Sigmoid colon (tissue), 7 donors: ENCODE measurements around the gene CTNNA1. TPM values are rescaled to one million over a fixed set of nuclear protein-coding genes. Genes with fewer than 3 reads are reported as not detected.

Experiments
- DNase-seq: peaks from one replicate; pipeline ENCODE4 v3.0.0-alpha.2; 2019
- H3K27ac ChIP-seq, 4 donors: fragments of 200-600 bp; sonication (generic); one replicate each; pipeline ENCODE4 v1.5.1; 2016 to 2019; ENCODE audit warnings: mild to moderate bottlenecking in 1 of 4
- H3K27me3 ChIP-seq, 3 donors: fragments of 200-600 bp; sonication (generic); one replicate each; pipeline ENCODE4 v1.5.1; 2019; ENCODE audit warnings: mild to moderate bottlenecking in 1 of 3
- H3K36me3 ChIP-seq, 4 donors: fragments of 200-600 bp; sonication (generic); one replicate each; pipeline ENCODE4 v1.5.1; 2016 to 2019
- H3K4me1 ChIP-seq, 4 donors: fragments of 200-600 bp; sonication (generic); one replicate each; pipeline ENCODE4 v1.5.1; 2017 to 2019
- H3K4me3 ChIP-seq, 4 donors: fragments of 200-600 bp; sonication (generic); one replicate each; pipeline ENCODE4 v1.5.1; 2017 to 2019; ENCODE audit warnings: mild to moderate bottlenecking in 2 of 4, moderate library complexity in 1 of 4
- H3K9me3 ChIP-seq, 4 donors: fragments of 200-600 bp in 3 of 4; sonication (generic) in 3 of 4; one replicate each; pipeline versions ENCODE4 v1.5.1 to v1.6.1; 2013 to 2019
- EP300 ChIP-seq, 4 donors: sonication (generic); formaldehyde crosslinking; IDR thresholded peaks; one replicate each; pipeline ENCODE4 v1.6.1; 2017; ENCODE audit warnings: antibody characterized with exemption in 4 of 4
- POLR2A ChIP-seq, 2 donors: fragments of 450-650 bp; IDR thresholded peaks; one replicate each; pipeline ENCODE4 v1.6.1; 2016; ENCODE audit warnings: antibody characterized with exemption in 2 of 2, mild to moderate bottlenecking in 2 of 2, moderate library complexity in 2 of 2
- POLR2AphosphoS5 ChIP-seq, 4 donors: sonication (generic); formaldehyde crosslinking; IDR thresholded peaks; one replicate each; pipeline ENCODE4 v1.6.1; 2017; ENCODE audit warnings: antibody characterized with exemption in 4 of 4
- WGBS, 2 donors: extraction: QIAGEN DNeasy Blood & Tissue Kit; methylation state at CpG; one replicate each; pipeline ENCODE4 v1.1.7; 2013; 5-methylcytosine and 5-hydroxymethylcytosine counted together
- intact Hi-C: fragments of 100-400 bp; cut with DNase I; formaldehyde crosslinking; loops from one replicate; pipeline ENCODE4 v1.15.1; 2023
- polyA plus RNA-seq, 3 donors: library from polyadenylated mRNA; stranded (reverse); fragments of 200-250 nt; gene quantifications; one replicate each; pipeline ENCODE4 v1.2.3, GENCODE V29; 2013
- total RNA-seq, 4 donors: library from RNA; depleted of rRNA; stranded (reverse); fragments of >200 nt; gene quantifications; one replicate each; pipeline ENCODE4 v1.1.0, GENCODE V29; 2016
- TF ChIP-seq, protein P1 (sequence below), 4 experiments: fragments of 450-650 bp in 3 of 4; fragments of 200-600 bp in 1 of 4; IDR thresholded peaks; one replicate each; pipeline ENCODE4 v1.5.1; 2016 to 2019; ENCODE audit warnings: antibody characterized with exemption in 4 of 4, mild to moderate bottlenecking in 3 of 4, moderate library complexity in 2 of 4
- donor health status: healthy with polysubstance abuse.
- donor health status: Bipolar disorder and iron deficiency.
- donor health status: healthy.

Gene CTNNA1
- total and polyA plus RNA-seq, 7 donors, result 163 to 256 (median 188) TPM

DNA sequence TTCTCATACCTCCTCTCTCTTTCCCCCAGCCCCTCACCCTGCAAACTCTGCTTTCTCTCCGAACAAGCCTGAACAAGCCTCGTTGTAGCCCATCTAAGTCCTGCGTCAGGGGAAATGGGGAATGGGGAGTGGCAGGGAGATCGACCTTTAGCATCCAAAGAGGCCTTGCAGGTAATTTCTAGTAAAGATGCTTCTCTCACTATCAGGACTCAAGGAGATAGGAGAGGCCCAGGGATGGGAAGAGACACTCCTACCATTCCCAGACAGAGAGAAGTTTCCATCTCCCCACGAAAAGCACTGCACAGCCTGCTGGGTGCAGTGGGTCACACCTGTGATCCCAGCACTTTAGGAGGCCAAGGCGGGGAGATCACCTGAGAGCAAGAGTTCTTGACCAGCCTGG is 44.4 kb upstream of the CTNNA1 start:
- Histone ChIP-seq H3K36me3 (no peaks in the 10 kb centered on the region), H3K9me3 (no peaks in the 10 kb centered on the region), H3K4me3 (no peak overlapping the region), H3K4me1 (no peaks in the 10 kb centered on the region), H3K27me3 (no peaks in the 10 kb centered on the region), H3K27ac (no peak overlapping the region)
- TF ChIP-seq POLR2AphosphoS5 (IDR thresholded peaks at IDR 0.05), result no peak
- no peak for TF ChIP-seq POLR2A (IDR thresholded peaks at IDR 0.05)
- no peak for TF ChIP-seq EP300 (IDR thresholded peaks at IDR 0.05)
- TF ChIP-seq, protein P1, sequence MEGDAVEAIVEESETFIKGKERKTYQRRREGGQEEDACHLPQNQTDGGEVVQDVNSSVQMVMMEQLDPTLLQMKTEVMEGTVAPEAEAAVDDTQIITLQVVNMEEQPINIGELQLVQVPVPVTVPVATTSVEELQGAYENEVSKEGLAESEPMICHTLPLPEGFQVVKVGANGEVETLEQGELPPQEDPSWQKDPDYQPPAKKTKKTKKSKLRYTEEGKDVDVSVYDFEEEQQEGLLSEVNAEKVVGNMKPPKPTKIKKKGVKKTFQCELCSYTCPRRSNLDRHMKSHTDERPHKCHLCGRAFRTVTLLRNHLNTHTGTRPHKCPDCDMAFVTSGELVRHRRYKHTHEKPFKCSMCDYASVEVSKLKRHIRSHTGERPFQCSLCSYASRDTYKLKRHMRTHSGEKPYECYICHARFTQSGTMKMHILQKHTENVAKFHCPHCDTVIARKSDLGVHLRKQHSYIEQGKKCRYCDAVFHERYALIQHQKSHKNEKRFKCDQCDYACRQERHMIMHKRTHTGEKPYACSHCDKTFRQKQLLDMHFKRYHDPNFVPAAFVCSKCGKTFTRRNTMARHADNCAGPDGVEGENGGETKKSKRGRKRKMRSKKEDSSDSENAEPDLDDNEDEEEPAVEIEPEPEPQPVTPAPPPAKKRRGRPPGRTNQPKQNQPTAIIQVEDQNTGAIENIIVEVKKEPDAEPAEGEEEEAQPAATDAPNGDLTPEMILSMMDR (IDR thresholded peaks at IDR 0.05), result no peak
- intact Hi-C loops, result no loop called here
- DNase-seq, result no peak
- 71 to 76% methylated on average over 6 of the region's 6 CpGs for WGBS, 2 donors

- 84 to 90% methylated on average over 9 of the region's 9 CpGs for WGBS, 2 donors
- Histone ChIP-seq H3K4me1 (no peaks in the 10 kb centered on the region), H3K4me3 (no peak overlapping the region), H3K27me3 (no peaks in the 10 kb centered on the region), H3K36me3 (no peaks in the 10 kb centered on the region), H3K9me3 (no peaks in the 10 kb centered on the region), H3K27ac (no peak overlapping the region)
- TF ChIP-seq POLR2A (IDR thresholded peaks at IDR 0.05), result no peak
- TF ChIP-seq EP300 (IDR thresholded peaks at IDR 0.05), result no peak
- TF ChIP-seq, protein P1 (IDR thresholded peaks at IDR 0.05), result no peak
- no peak for TF ChIP-seq POLR2AphosphoS5 (IDR thresholded peaks at IDR 0.05)
- DNase-seq, result no peak
- intact Hi-C loops, result no loop called here
Measured at GRCh38 chr5:138709202-138709601, 44.0 kb upstream of the CTNNA1 start.

DNA sequence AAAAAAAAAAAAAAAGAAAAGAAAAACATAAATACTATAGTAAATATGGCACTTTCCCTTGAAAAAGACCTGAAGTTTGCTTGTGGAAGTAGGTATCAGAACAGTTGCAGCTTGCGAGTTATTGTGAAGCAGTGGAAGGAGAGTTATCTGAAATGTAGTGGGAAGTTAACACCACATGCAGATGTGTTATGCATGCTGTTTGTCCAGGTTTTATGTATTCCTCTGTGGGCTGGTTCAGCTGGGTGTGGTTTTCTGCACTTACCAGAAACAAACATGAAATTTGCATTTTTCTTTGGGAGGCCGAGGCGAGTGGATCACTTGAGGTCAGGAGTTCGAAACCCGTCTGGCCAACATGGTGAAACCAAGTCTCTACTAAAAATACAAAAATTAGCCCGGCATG is 42.1 kb upstream of the CTNNA1 start:
- no peak for DNase-seq
- WGBS, 2 donors, result 82 to 89% methylated on average over 6 of the region's 6 CpGs
- intact Hi-C loops, result no loop called here
- Histone ChIP-seq H3K4me1 (peaks cover 0 to under 1% (median 0%) of the 10 kb centered on the region in 4 donors), H3K27me3 (no peaks in the 10 kb centered on the region), H3K27ac (no peak overlapping the region), H3K4me3 (no peak overlapping the region), H3K9me3 (no peaks in the 10 kb centered on the region), H3K36me3 (no peaks in the 10 kb centered on the region)
- TF ChIP-seq EP300 (IDR thresholded peaks at IDR 0.05) (no peak), POLR2AphosphoS5 (IDR thresholded peaks at IDR 0.05) (no peak), POLR2A (IDR thresholded peaks at IDR 0.05) (no peak)
- TF ChIP-seq, protein P1 (IDR thresholded peaks at IDR 0.05), result no peak

GRCh38 chr5:138711811-138712210 is 41.4 kb upstream of the CTNNA1 start:
- TF ChIP-seq POLR2AphosphoS5 (IDR thresholded peaks at IDR 0.05) (no peak), EP300 (IDR thresholded peaks at IDR 0.05) (no peak), POLR2A (IDR thresholded peaks at IDR 0.05) (no peak)
- TF ChIP-seq, protein P1 (IDR thresholded peaks at IDR 0.05), result no peak
- H3K4me3 ChIP-seq, result no peak overlapping the region
- H3K27ac ChIP-seq, result no peak overlapping the region
- H3K27me3 ChIP-seq, result no peaks in the 10 kb centered on the region
- H3K36me3 ChIP-seq, result no peaks in the 10 kb centered on the region
- intact Hi-C loops, result no loop called here
- no peak for DNase-seq
- H3K9me3 ChIP-seq, result no peaks in the 10 kb centered on the region
- WGBS, 2 donors, result 75 to 80% methylated on average over 3 of the region's 3 CpGs
- peaks cover 0 to 7% (median 4%) of the 10 kb centered on the region in 4 donors for H3K4me1 ChIP-seq

DNA sequence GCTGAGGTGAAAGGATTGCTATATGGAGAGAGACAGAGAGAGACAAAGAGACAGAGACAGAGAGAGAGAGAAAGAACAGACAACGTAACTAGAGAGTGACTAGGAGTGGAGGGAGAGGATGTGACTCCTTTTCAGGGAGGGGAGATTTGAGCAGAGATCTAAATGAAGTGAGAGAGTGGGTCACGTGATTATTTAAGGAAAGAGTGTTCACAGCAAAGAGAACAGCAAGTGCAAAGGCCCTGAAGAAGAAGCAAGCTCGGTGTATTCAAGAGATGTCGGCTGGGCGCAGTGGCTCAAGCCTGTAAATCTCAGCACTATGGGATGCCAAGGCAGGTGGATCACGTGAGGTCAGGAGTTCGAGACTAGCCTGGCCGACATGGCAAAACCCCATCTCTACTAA is 40.9 kb upstream of the CTNNA1 start:
- Histone ChIP-seq H3K27me3 (no peaks in the 10 kb centered on the region), H3K4me1 (peaks cover 0 to 11% (median 5%) of the 10 kb centered on the region in 4 donors), H3K4me3 (no peak overlapping the region), H3K9me3 (no peaks in the 10 kb centered on the region), H3K27ac (no peak overlapping the region), H3K36me3 (no peaks in the 10 kb centered on the region)
- TF ChIP-seq POLR2AphosphoS5 (IDR thresholded peaks at IDR 0.05) (no peak), EP300 (IDR thresholded peaks at IDR 0.05) (no peak), POLR2A (IDR thresholded peaks at IDR 0.05) (no peak)
- TF ChIP-seq, protein P1 (IDR thresholded peaks at IDR 0.05), result no peak
- DNase-seq, result no peak
- intact Hi-C loops, result no loop called here
- 89 to 93% methylated on average over 8 of the region's 8 CpGs for WGBS, 2 donors
